Measurements from ENCODE around the gene TGFBR3.

TGFBR3 gene

GRCh38 chr1:91704746-91705145 lies 181.2 kb downstream of the TGFBR3 start:
- DNase-seq = no peak

GRCh38 chr1:91703095-91703494 lies 182.9 kb downstream of the TGFBR3 start:
- no peak for DNase-seq

- DNase-seq = no peak
Observed at GRCh38 chr1:91701472-91701869, 184.5 kb downstream of the TGFBR3 start.

- DNase-seq = no peak
Observed at GRCh38 chr1:91700771-91701471, 185.0 kb downstream of the TGFBR3 start.

- DNase-seq = no peak
Observed at GRCh38 chr1:91700332-91700731, 185.6 kb downstream of the TGFBR3 start.

GRCh38 chr1:91699339-91699974 lies 186.5 kb downstream of the TGFBR3 start:
- DNase-seq = no peak

- DNase-seq = no peak
Observed at GRCh38 chr1:91697861-91698260, 188.1 kb downstream of the TGFBR3 start.

GRCh38 chr1:91697416-91697815 lies 188.5 kb downstream of the TGFBR3 start:
- DNase-seq = no peak

- no peak for DNase-seq
Observed at GRCh38 chr1:91696321-91696720, 189.6 kb downstream of the TGFBR3 start.

GRCh38 chr1:91693557-91693956 lies 192.4 kb downstream of the TGFBR3 start:
- DNase-seq = no peak

- no peak for DNase-seq
Observed at GRCh38 chr1:91691525-91691924, 194.4 kb downstream of the TGFBR3 start.

GRCh38 chr1:91689641-91690481 lies 196.1 kb downstream of the TGFBR3 start:
- no peak for DNase-seq

GRCh38 chr1:91687452-91687851 lies 198.5 kb downstream of the TGFBR3 start:
- no peak for DNase-seq

GRCh38 chr1:91685994-91686393 lies 200.0 kb downstream of the TGFBR3 start:
- no peak for DNase-seq

- no peak for DNase-seq
Observed at GRCh38 chr1:91684481-91685196, 201.3 kb downstream of the TGFBR3 start.

- DNase-seq = no peak
Observed at GRCh38 chr1:91683598-91683951, 202.4 kb downstream of the TGFBR3 start.

GRCh38 chr1:91682882-91683597 lies 202.9 kb downstream of the TGFBR3 start:
- no peak for DNase-seq

- DNase-seq = no peak
Observed at GRCh38 chr1:91680556-91681155, 205.3 kb downstream of the TGFBR3 start.

- no peak for DNase-seq
Observed at GRCh38 chr1:91679446-91679845, 206.5 kb downstream of the TGFBR3 start.

- DNase-seq = no peak
Observed at GRCh38 chr1:91676030-91676429, 209.9 kb downstream of the TGFBR3 start.

GRCh38 chr1:91674107-91674506 lies 211.8 kb downstream of the TGFBR3 start:
- no peak for DNase-seq

- DNase-seq = no peak
Observed at GRCh38 chr1:91673613-91674012, 212.3 kb downstream of the TGFBR3 start.

Measured in SHP77 (cell line).